ENCODE measurements around the gene PEX5.
A peak's percentile ranks its signal among the peaks of the same experiment; 100 is the strongest.
"Not testable (repeated sequence)": the region's sequence is repeated elsewhere in the genome, so short reads cannot be mapped to it uniquely, and the experiment has no call there.

Gene PEX5

GRCh38 chr12:7213745-7214144 lies 24.3 kb downstream of the PEX5 start:
- DNase-seq (ENCODE audit: low read depth), result not testable (repeated sequence)

- no peak for DNase-seq (ENCODE audit: low read depth)
Measured at GRCh38 chr12:7217475-7218069, 28.1 kb downstream of the PEX5 start.

- DNase-seq (ENCODE audit: low read depth), result peak; percentile 34
Measured at GRCh38 chr12:7219599-7220243, 30.2 kb downstream of the PEX5 start.

GRCh38 chr12:7221486-7221885 lies 32.0 kb downstream of the PEX5 start:
- no peak for DNase-seq (ENCODE audit: low read depth)

GRCh38 chr12:7229741-7230140 lies 40.3 kb downstream of the PEX5 start:
- DNase-seq (ENCODE audit: low read depth), result no peak

GRCh38 chr12:7241404-7242005 lies 52.0 kb downstream of the PEX5 start:
- DNase-seq (ENCODE audit: low read depth), result peak; percentile 61

GRCh38 chr12:7242176-7243101 lies 53.0 kb downstream of the PEX5 start:
- no peak for DNase-seq (ENCODE audit: low read depth)

- not testable (repeated sequence) for DNase-seq (ENCODE audit: low read depth)
Measured at GRCh38 chr12:7251328-7251996, 62.0 kb downstream of the PEX5 start.

GRCh38 chr12:7259060-7259459 lies 69.6 kb downstream of the PEX5 start:
- no peak for DNase-seq (ENCODE audit: low read depth)

Measured in non-pigmented ciliary epithelial cell (primary cell).